ENCODE results near the gene PEAR1. TPM values are rescaled to one million over a fixed set of nuclear protein-coding genes. Genes with fewer than 3 reads are reported as not detected.

The PEAR1 gene
- total RNA-seq, 1 donor from 2014 or later = 1.8 TPM

DNA sequence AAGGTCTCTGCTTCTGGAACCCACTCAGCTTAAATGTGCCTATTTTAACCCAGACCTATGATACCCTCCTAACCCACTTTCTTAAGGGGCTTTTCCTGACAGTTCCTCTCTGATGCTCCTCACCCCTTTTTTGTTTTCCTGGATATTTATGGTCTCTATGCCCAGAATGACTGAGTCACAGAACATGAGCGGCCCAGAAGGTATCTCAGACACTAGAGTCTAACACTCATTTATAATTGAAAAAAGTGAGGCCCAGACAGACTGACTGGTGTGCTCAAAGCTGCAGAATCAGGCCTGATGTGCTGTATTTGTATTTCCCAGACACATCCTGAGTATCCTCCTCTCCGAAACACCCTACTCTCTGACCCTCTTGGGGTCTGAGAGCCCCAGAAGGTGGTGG is 70.9 kb downstream of the PEAR1 start:
- FAIRE-seq (no peak), DNase-seq (ENCODE audit: low read depth) (no peak)
- peaks cover 19% of the 10 kb centered on the region for H3K36me3 ChIP-seq (ENCODE audit: control insufficient read depth, insufficient read depth, low read length)
- TF ChIP-seq, protein P1, sequence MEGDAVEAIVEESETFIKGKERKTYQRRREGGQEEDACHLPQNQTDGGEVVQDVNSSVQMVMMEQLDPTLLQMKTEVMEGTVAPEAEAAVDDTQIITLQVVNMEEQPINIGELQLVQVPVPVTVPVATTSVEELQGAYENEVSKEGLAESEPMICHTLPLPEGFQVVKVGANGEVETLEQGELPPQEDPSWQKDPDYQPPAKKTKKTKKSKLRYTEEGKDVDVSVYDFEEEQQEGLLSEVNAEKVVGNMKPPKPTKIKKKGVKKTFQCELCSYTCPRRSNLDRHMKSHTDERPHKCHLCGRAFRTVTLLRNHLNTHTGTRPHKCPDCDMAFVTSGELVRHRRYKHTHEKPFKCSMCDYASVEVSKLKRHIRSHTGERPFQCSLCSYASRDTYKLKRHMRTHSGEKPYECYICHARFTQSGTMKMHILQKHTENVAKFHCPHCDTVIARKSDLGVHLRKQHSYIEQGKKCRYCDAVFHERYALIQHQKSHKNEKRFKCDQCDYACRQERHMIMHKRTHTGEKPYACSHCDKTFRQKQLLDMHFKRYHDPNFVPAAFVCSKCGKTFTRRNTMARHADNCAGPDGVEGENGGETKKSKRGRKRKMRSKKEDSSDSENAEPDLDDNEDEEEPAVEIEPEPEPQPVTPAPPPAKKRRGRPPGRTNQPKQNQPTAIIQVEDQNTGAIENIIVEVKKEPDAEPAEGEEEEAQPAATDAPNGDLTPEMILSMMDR (IDR thresholded peaks at IDR 0.05; ENCODE audit: insufficient read depth, low read length, severe bottlenecking) = no peak
- no peaks in the 10 kb centered on the region for H3K27me3 ChIP-seq (ENCODE audit: control insufficient read depth, insufficient read depth, low read length)
- no peak overlapping the region for H3K4me3 ChIP-seq (ENCODE audit: low read depth, low read length)

Other genes with a start within 250 kb of the PEAR1 start
- gene NES, start 216.3 kb upstream of the PEAR1 start, total RNA-seq = under 0.01 TPM in 1 of 2 replicates, not detected in the other
- gene CRABP2, start 188.1 kb upstream of the PEAR1 start, total RNA-seq = 5.3 and 112 TPM in 2 replicates
- gene METTL25B, start 165.2 kb upstream of the PEAR1 start, total RNA-seq = 14.7 and 20.2 TPM in 2 replicates
- gene ISG20L2, start 165.0 kb upstream of the PEAR1 start, total RNA-seq = 7.9 and 10.6 TPM in 2 replicates
- 60.3 and 74.1 TPM in 2 replicates for gene MRPL24, start 152.6 kb upstream of the PEAR1 start, total RNA-seq
- gene HDGF, start 142.0 kb upstream of the PEAR1 start, total RNA-seq = 163 and 225 TPM in 2 replicates
- gene PRCC, start 126.2 kb upstream of the PEAR1 start, total RNA-seq = 9.2 and 11.5 TPM in 2 replicates
- gene SH2D2A, start 76.9 kb upstream of the PEAR1 start, total RNA-seq = 1.2 and 1.8 TPM in 2 replicates
- gene INSRR, start 34.6 kb upstream of the PEAR1 start, total RNA-seq = not detected in 2 replicates
- not detected in 2 replicates for gene NTRK1, start 32.9 kb upstream of the PEAR1 start, total RNA-seq
- not detected in 2 replicates for gene LRRC71, start 26.9 kb downstream of the PEAR1 start, total RNA-seq
- gene ARHGEF11, start 152.0 kb downstream of the PEAR1 start, total RNA-seq = 12.4 and 22.3 TPM in 2 replicates
- gene ETV3L, start 206.1 kb downstream of the PEAR1 start, total RNA-seq = not detected in 2 replicates
- gene ETV3, start 244.7 kb downstream of the PEAR1 start, total RNA-seq = 17.1 and 17.9 TPM in 2 replicates

Data from bronchial epithelial cell (primary cell).